ENCODE results near the gene PHOSPHO1.
A peak's percentile ranks its signal among the peaks of the same experiment; 100 is the strongest.
"Not testable (repeated sequence)": the region's sequence is repeated elsewhere in the genome, so short reads cannot be mapped to it uniquely, and the experiment has no call there.

The PHOSPHO1 gene

DNA sequence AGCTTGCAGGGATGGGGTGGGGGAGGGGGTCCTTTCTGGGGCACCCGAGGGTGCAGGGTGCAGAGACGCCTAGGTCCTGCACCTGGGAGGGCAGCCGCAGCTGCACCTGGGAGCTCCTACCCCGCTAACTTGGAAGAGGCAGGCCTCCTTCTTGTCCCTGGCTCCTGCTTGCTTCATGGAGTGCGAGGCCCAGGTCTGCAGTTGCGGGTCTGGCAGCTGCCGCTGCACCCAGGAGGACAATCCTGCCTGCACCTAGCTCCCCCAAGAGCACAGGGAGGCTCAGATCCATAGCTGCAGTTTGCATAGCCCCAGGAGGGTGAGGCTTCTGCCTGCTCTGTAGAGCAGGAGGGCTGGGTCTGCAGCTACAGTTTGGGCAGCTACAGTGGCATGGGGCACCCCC, 46.8 kb downstream of the PHOSPHO1 start:
- no peak for DNase-seq (ENCODE audit: low read depth, low spot score)
- no peak overlapping the region for H3K4me3 ChIP-seq (ENCODE audit: low read depth, low read length)
- ChIA-PET POLR2A (interaction anchor here (0.8 kb wide), 1 partner anchor 12 kb away, joined by 3 read pairs; no protein-coding TSS in a partner anchor), CTCF (interaction anchor here (1.3 to 5.5 kb wide), 2 partner anchors 9 to 107 kb away, joined by 4 to 49 read pairs; no protein-coding TSS in a partner anchor)
- TF ChIP-seq, protein P1, sequence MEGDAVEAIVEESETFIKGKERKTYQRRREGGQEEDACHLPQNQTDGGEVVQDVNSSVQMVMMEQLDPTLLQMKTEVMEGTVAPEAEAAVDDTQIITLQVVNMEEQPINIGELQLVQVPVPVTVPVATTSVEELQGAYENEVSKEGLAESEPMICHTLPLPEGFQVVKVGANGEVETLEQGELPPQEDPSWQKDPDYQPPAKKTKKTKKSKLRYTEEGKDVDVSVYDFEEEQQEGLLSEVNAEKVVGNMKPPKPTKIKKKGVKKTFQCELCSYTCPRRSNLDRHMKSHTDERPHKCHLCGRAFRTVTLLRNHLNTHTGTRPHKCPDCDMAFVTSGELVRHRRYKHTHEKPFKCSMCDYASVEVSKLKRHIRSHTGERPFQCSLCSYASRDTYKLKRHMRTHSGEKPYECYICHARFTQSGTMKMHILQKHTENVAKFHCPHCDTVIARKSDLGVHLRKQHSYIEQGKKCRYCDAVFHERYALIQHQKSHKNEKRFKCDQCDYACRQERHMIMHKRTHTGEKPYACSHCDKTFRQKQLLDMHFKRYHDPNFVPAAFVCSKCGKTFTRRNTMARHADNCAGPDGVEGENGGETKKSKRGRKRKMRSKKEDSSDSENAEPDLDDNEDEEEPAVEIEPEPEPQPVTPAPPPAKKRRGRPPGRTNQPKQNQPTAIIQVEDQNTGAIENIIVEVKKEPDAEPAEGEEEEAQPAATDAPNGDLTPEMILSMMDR (IDR thresholded peaks at IDR 0.05; ENCODE audit: insufficient read depth, low read length, missing control alignments) = no peak

- POLR2A ChIA-PET = interaction anchor here (0.8 kb wide), 1 partner anchor 12 kb away, joined by 3 read pairs; no protein-coding TSS in a partner anchor
- CTCF ChIA-PET = interaction anchor here (1.1 to 6.0 kb wide), 4 partner anchors 9 to 107 kb away, joined by 4 to 136 read pairs (median 26); partner anchors contain the start of gene PHOSPHO1
- no peak for DNase-seq (ENCODE audit: low read depth, low spot score)
- H3K4me3 ChIP-seq (ENCODE audit: low read depth, low read length) = no peak overlapping the region
- TF ChIP-seq, protein P1 (IDR thresholded peaks at IDR 0.05; ENCODE audit: insufficient read depth, low read length, missing control alignments) = no peak
Observed at GRCh38 chr17:49183341-49183740, 47.2 kb downstream of the PHOSPHO1 start.

GRCh38 chr17:49180998-49181635, 49.5 kb downstream of the PHOSPHO1 start:
- POLR2A ChIA-PET = no interaction called here
- CTCF ChIA-PET = interaction anchor here (0.5 to 6.0 kb wide), 24 partner anchors 10 to 153 kb away, joined by 3 to 136 read pairs (median 6); partner anchors contain the start of gene PHOSPHO1
- no peak overlapping the region for H3K4me3 ChIP-seq (ENCODE audit: low read depth, low read length)
- DNase-seq (ENCODE audit: low read depth, low spot score) = no peak
- TF ChIP-seq, protein P1 (IDR thresholded peaks at IDR 0.05; ENCODE audit: insufficient read depth, low read length, missing control alignments) = no peak

DNA sequence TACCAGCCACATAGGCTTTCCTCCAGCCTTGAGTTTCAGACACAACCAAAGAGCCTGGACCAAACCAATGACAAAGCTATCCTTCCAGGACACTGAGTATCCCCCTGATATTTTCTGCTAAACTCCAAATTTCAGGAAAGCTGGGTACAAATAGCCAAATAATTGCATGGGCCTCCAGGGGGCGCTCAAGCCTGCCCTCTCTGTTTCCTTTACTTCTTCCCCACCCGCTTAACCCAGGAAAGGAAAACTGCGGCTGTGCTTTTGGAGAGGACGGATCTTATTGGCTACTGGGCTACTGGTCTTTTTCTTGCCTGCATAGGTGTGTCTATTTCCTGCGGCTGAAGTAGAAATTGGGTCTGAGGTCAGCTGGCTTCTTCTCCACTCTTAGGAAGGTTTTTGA, 50.3 kb downstream of the PHOSPHO1 start:
- CTCF ChIA-PET = interaction anchor here (0.7 to 6.0 kb wide), 30 partner anchors 9 to 152 kb away, joined by 3 to 136 read pairs (median 5); partner anchors contain the start of gene PHOSPHO1
- POLR2A ChIA-PET = interaction anchor here (0.8 kb wide), 1 partner anchor 121 kb away, joined by 4 read pairs; no protein-coding TSS in a partner anchor
- no peak overlapping the region for H3K4me3 ChIP-seq (ENCODE audit: low read depth, low read length)
- DNase-seq (ENCODE audit: low read depth, low spot score) = no peak
- TF ChIP-seq, protein P1 (IDR thresholded peaks at IDR 0.05; ENCODE audit: insufficient read depth, low read length, missing control alignments) = peak; percentile 70

- CTCF ChIA-PET = interaction anchor here (0.9 kb wide), 1 partner anchor 52 kb away, joined by 5 read pairs; no protein-coding TSS in a partner anchor
- H3K4me3 ChIP-seq (ENCODE audit: low read depth, low read length); POLR2A ChIA-PET; DNase-seq (ENCODE audit: low read depth, low spot score): not testable (repeated sequence)
Observed at GRCh38 chr17:49175978-49176377, 54.6 kb downstream of the PHOSPHO1 start.
